Endothelial cell of umbilical vein (primary cell): ENCODE results near the gene SOX21. TPM values are rescaled to one million over a fixed set of nuclear protein-coding genes. Genes with fewer than 3 reads are reported as not detected.

Source experiments
- BruUV-seq: library from RNA; stranded (reverse); fragments of 400-500 nt; replicated peaks from 2 replicates; lab custom pipeline; 2021; lab: Mats Ljungman, UMichigan
- CTCF ChIA-PET: fragments of 300-600, 350-600 bp; sonication (Branson Sonifier 250); formaldehyde crosslinking; loops from one replicate; lab custom pipeline; 2021; ENCODE audit warnings: antibody characterized with exemption, inconsistent platforms; lab: Charles Lee
- POLR2A ChIA-PET: fragments of 300-600, 350-600 bp; sonication (Branson Sonifier 250); formaldehyde crosslinking; loops from one replicate; lab custom pipeline; 2021; ENCODE audit warnings: antibody characterized with exemption, inconsistent platforms; lab: Charles Lee
- DNase-seq: peaks from one replicate; pipeline ENCODE4 v3.0.0-alpha.2; 2011; ENCODE audit warnings: low read depth, low spot score
- FAIRE-seq: peaks from 2 replicates; lab custom pipeline; 2011; peaks lifted over from hg19 to GRCh38; lab: Jason Lieb, UNC
- H2AFZ ChIP-seq: 2 replicates; pipeline ENCODE4 v1.6.0; 2012; ENCODE audit warnings: low read depth, low read length, control low read depth, inconsistent platforms
- H3K27ac ChIP-seq: 2 replicates; pipeline ENCODE4 v1.5.1; 2011; ENCODE audit warnings: low read depth, mild to moderate bottlenecking, control low read depth, low read length, moderate library complexity; ENCODE audit not compliant: insufficient read depth
- H3K27me3 ChIP-seq, 2 experiments: 2 replicates each; pipeline versions ENCODE4 v1.6.0 to v1.6.1; 2011; ENCODE audit warnings: low read length in 2 of 2, mixed read lengths in 1 of 2; ENCODE audit not compliant: control insufficient read depth in 2 of 2, insufficient read depth in 2 of 2
- H3K36me3 ChIP-seq, 2 experiments: 2 replicates in 1 of 2; 3 replicates in 1 of 2; pipeline ENCODE4 v1.5.1; 2011; ENCODE audit warnings: low read length in 2 of 2, mild to moderate bottlenecking in 1 of 2, moderate library complexity in 1 of 2; ENCODE audit not compliant: control insufficient read depth in 2 of 2, insufficient read depth in 2 of 2; ENCODE audit errors: extremely low read depth in 1 of 2
- H3K4me1 ChIP-seq: 3 replicates; pipeline ENCODE4 v1.5.1; 2011; ENCODE audit warnings: mild to moderate bottlenecking, low read length; ENCODE audit not compliant: control insufficient read depth, insufficient read depth; ENCODE audit errors: extremely low read depth
- H3K4me2 ChIP-seq: 2 replicates; pipeline ENCODE4 v1.6.1; 2011; ENCODE audit warnings: low read length, control low read depth, mixed read lengths; ENCODE audit not compliant: insufficient read depth
- H3K4me3 ChIP-seq, 3 experiments: fragments of 200-600 bp in 1 of 3; sonication (generic), shearing (Covaris generic) in 1 of 3; replicated peaks in 1 of 3; 2 replicates each; pipeline ENCODE4 v1.5.1; 2011 to 2016; ENCODE audit warnings: control low read depth in 3 of 3, low read length in 3 of 3, mild to moderate bottlenecking in 2 of 3, inconsistent platforms in 1 of 3, low read depth in 1 of 3, moderate library complexity in 1 of 3; ENCODE audit not compliant: insufficient read depth in 1 of 3
- H3K79me2 ChIP-seq: 2 replicates; pipeline ENCODE4 v1.6.0; 2012; ENCODE audit warnings: low read length, inconsistent platforms; ENCODE audit not compliant: control insufficient read depth, insufficient read depth
- H3K9ac ChIP-seq: replicated peaks from 2 replicates; pipeline ENCODE3; 2011; ENCODE audit warnings: low read length, control low read depth; ENCODE audit not compliant: insufficient read depth; ENCODE audit errors: extremely low read depth
- H3K9me1 ChIP-seq: replicated peaks from 3 replicates; pipeline ENCODE4 v1.6.0; 2011; ENCODE audit warnings: mild to moderate bottlenecking, low read length; ENCODE audit not compliant: control insufficient read depth, insufficient read depth; ENCODE audit errors: extremely low read depth
- H3K9me3 ChIP-seq: replicated peaks from 2 replicates; pipeline ENCODE4 v1.5.1; 2012; ENCODE audit warnings: low read length, inconsistent platforms; ENCODE audit not compliant: control insufficient read depth, insufficient read depth
- H4K20me1 ChIP-seq: replicated peaks from 2 replicates; pipeline ENCODE3; 2011; ENCODE audit warnings: mild to moderate bottlenecking, low read length; ENCODE audit not compliant: control insufficient read depth, insufficient read depth; ENCODE audit errors: extremely low read depth
- EZH2 ChIP-seq: IDR thresholded peaks from 2 replicates; pipeline ENCODE4 v1.6.1; 2012; ENCODE audit warnings: borderline replicate concordance, low read depth, mild to moderate bottlenecking, moderate library complexity, low read length, inconsistent platforms; ENCODE audit not compliant: severe bottlenecking
- FOS ChIP-seq: IDR thresholded peaks from 2 replicates; pipeline ENCODE4 v1.6.1; 2011; ENCODE audit warnings: mild to moderate bottlenecking, low read length, moderate library complexity, borderline replicate concordance; ENCODE audit not compliant: insufficient read depth
- GATA2 ChIP-seq: IDR thresholded peaks from 2 replicates; pipeline ENCODE4 v1.7.0; 2011; ENCODE audit warnings: low read depth, mild to moderate bottlenecking, moderate library complexity, mixed read lengths, low read length; ENCODE audit not compliant: insufficient read length, insufficient read depth
- MAX ChIP-seq: IDR thresholded peaks from 2 replicates; pipeline ENCODE4 v1.6.1; 2011; ENCODE audit not compliant: insufficient read depth, insufficient read length
- MYC ChIP-seq: IDR thresholded peaks from one replicate; pipeline ENCODE4 v1.6.1; 2011; ENCODE audit warnings: mild to moderate bottlenecking, low read depth, low read length
- POLR2A ChIP-seq: IDR thresholded peaks from 2 replicates; pipeline ENCODE4 v1.6.1; 2012; ENCODE audit warnings: low read depth, mild to moderate bottlenecking, control low read depth, low read length
- POLR2AphosphoS5 ChIP-seq: IDR thresholded peaks from 2 replicates; pipeline ENCODE4 v1.6.1; 2012; ENCODE audit warnings: low read depth, mild to moderate bottlenecking, control low read depth, low read length, moderate library complexity; ENCODE audit not compliant: insufficient read depth
- dilution Hi-C: fragments of 300-500 bp; cut with MboI; formaldehyde crosslinking; loops from one replicate; pipeline ENCODE4 v1.15.0; 2019; ENCODE audit warnings: low sequenced_read_pairs; ENCODE audit not compliant: extremely low pct_ligation_motif_present
- intact Hi-C: fragments of 100-400 bp; cut with micrococcal nuclease; formaldehyde crosslinking; loops from one replicate; pipeline ENCODE4 v1.10.0; 2022
- polyA plus RNA-seq, 4 experiments: library from polyadenylated mRNA; depleted of rRNA in 3 of 4; stranded (reverse) in 3 of 4; unstranded in 1 of 4; fragments of >200 nt; gene quantifications; 2 replicates each; pipeline versions ENCODE4 v1.2.1 to v1.2.3, GENCODE V29; 2011 to 2012; ENCODE audit warnings: missing spikeins in 1 of 4
- total RNA-seq: library from RNA; stranded (reverse); gene quantifications from 2 replicates; pipeline ENCODE4 v1.2.3, GENCODE V29; 2021
- TF ChIP-seq, protein P1 (sequence below), 2 donors: IDR thresholded peaks; 1 replicate in 1 of 2; 2 replicates in 1 of 2; pipeline ENCODE4 v1.5.1; 2011; ENCODE audit warnings: low read length in 2 of 2, mild to moderate bottlenecking in 2 of 2, moderate library complexity in 2 of 2, control low read depth in 1 of 2, inconsistent platforms in 1 of 2, low read depth in 1 of 2; ENCODE audit not compliant: insufficient read depth in 1 of 2; ENCODE audit errors: extremely low read depth in 1 of 2

The SOX21 gene
- total and polyA plus RNA-seq, 2 donors (not counting 3 experiments of a cell fraction or from before 2014, with no cell fraction given) = not detected

DNA sequence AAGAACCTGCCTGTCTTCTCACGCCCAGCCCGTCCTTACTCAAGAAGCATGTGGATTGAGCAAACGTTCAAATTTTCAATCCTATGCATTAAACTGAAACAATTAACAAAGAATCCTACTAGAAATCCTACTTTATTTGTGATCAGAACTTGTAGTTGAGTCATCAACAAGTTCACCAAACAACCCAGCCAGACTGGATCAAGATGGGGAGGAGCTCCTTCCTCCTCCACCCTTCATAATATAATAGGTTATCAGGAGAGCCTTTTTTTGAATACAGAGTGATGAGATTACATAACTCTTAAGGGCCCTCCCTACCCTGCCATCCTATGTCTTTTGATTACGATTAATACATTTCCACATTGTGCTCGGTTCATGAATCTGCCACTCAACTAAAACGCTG is 32.7 kb downstream of the SOX21 start:
- ChIA-PET CTCF (interaction anchor here (1.1 to 2.7 kb wide), 3 partner anchors 21 to 510 kb away, joined by 4 to 10 read pairs (median 4); no protein-coding TSS in a partner anchor), POLR2A (no interaction called here)
- intact Hi-C loops = no loop called here
- H3K79me2 ChIP-seq = no peaks in the 10 kb centered on the region
- no peak overlapping the region for H3K9ac ChIP-seq
- H3K9me3 ChIP-seq = no peaks in the 10 kb centered on the region
- H4K20me1 ChIP-seq = no peaks in the 10 kb centered on the region
- TF ChIP-seq POLR2A (no peak), MAX (no peak), POLR2AphosphoS5 (no peak)
- TF ChIP-seq, protein P1, sequence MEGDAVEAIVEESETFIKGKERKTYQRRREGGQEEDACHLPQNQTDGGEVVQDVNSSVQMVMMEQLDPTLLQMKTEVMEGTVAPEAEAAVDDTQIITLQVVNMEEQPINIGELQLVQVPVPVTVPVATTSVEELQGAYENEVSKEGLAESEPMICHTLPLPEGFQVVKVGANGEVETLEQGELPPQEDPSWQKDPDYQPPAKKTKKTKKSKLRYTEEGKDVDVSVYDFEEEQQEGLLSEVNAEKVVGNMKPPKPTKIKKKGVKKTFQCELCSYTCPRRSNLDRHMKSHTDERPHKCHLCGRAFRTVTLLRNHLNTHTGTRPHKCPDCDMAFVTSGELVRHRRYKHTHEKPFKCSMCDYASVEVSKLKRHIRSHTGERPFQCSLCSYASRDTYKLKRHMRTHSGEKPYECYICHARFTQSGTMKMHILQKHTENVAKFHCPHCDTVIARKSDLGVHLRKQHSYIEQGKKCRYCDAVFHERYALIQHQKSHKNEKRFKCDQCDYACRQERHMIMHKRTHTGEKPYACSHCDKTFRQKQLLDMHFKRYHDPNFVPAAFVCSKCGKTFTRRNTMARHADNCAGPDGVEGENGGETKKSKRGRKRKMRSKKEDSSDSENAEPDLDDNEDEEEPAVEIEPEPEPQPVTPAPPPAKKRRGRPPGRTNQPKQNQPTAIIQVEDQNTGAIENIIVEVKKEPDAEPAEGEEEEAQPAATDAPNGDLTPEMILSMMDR (IDR thresholded peaks at IDR 0.05; ENCODE audit: extremely low read depth in 1 of 2, insufficient read depth in 1 of 2, low read depth in 1 of 2, low read length in 2 of 2) = no peak
- BruUV-seq = no TSS peak
- H3K27ac ChIP-seq = no peak overlapping the region
- no peaks in the 10 kb centered on the region for H3K36me3 ChIP-seq
- DNase-seq = no peak
- H3K27me3 ChIP-seq = peaks cover 10 to 40% of the 10 kb centered on the region in 2 experiments
- H3K9me1 ChIP-seq = no peaks in the 10 kb centered on the region
- FAIRE-seq = no peak
- no peak overlapping the region for H2AFZ ChIP-seq
- dilution Hi-C loops = no loop called here
- no peaks in the 10 kb centered on the region for H3K4me1 ChIP-seq
- no peak overlapping the region for H3K4me2 ChIP-seq
- no peak overlapping the region for H3K4me3 ChIP-seq

- FAIRE-seq (no peak), DNase-seq (no peak)
- Histone ChIP-seq H2AFZ (no peak overlapping the region), H3K79me2 (no peaks in the 10 kb centered on the region), H4K20me1 (no peaks in the 10 kb centered on the region), H3K27me3 (peaks cover 10 to 40% of the 10 kb centered on the region in 2 experiments), H3K36me3 (no peaks in the 10 kb centered on the region), H3K4me2 (no peak overlapping the region), H3K4me3 (no peak overlapping the region), H3K9me3 (no peaks in the 10 kb centered on the region), H3K9ac (no peak overlapping the region), H3K27ac (no peak overlapping the region), H3K4me1 (no peaks in the 10 kb centered on the region), H3K9me1 (no peaks in the 10 kb centered on the region)
- no TSS peak for BruUV-seq
- TF ChIP-seq FOS (no peak), GATA2 (no peak), MYC (no peak), EZH2 (no peak), POLR2AphosphoS5 (no peak)
- dilution Hi-C loops = no loop called here
- intact Hi-C loops = no loop called here
- ChIA-PET POLR2A (no interaction called here), CTCF (interaction anchor here (1.1 to 2.7 kb wide), 4 partner anchors 20 to 511 kb away, joined by 4 to 10 read pairs (median 4); no protein-coding TSS in a partner anchor)
These were observed 33.5 kb downstream of the SOX21 start for GRCh38 chr13:94678845-94679244.
